ENCODE results near the gene GIMAP5.

The GIMAP5 gene

DNA sequence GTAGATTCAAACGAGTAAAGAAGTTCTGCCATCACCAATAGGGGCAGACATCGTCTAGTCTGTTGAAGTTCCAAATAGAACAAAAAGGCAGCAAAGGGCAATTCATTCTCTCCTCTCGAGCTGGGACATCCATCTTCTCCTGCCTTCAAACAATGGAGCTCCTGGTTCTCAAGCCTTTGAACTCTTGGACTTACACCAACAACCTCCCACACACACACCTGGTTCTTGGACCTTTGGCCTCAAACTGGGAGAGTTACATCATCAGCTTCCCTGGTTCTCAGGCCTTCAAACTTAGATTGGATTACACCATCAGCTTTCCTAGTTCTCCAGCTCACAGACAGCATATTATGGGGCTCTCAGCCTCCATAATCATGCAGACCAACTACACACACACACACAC is 9.8 kb upstream of the GIMAP5 start:
- TF ChIP-seq ZFX (IDR thresholded peaks at IDR 0.05) = no peak
- TF ChIP-seq, protein P1, sequence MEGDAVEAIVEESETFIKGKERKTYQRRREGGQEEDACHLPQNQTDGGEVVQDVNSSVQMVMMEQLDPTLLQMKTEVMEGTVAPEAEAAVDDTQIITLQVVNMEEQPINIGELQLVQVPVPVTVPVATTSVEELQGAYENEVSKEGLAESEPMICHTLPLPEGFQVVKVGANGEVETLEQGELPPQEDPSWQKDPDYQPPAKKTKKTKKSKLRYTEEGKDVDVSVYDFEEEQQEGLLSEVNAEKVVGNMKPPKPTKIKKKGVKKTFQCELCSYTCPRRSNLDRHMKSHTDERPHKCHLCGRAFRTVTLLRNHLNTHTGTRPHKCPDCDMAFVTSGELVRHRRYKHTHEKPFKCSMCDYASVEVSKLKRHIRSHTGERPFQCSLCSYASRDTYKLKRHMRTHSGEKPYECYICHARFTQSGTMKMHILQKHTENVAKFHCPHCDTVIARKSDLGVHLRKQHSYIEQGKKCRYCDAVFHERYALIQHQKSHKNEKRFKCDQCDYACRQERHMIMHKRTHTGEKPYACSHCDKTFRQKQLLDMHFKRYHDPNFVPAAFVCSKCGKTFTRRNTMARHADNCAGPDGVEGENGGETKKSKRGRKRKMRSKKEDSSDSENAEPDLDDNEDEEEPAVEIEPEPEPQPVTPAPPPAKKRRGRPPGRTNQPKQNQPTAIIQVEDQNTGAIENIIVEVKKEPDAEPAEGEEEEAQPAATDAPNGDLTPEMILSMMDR (conservative IDR thresholded peaks at IDR 0.05) = no peak
- H3K27ac ChIP-seq = no peak overlapping the region

DNA sequence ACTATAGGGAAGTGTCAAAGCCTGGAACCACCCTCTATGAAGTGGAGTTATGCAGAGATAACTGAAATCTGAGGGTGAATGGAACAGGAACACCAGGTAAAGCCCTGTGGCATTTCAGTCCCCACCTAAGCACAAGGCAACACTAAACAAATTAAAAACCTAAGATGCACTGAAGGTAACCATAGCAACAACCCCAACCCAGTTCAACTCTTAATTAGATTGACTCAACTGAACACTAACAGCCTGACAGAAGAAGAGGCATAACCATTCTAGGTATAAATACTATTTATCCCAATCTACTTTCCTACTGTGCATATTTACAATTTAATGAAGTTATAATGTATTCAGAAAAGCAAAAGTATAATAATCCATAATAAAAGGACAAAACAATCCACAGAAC is 9.2 kb upstream of the GIMAP5 start:
- TF ChIP-seq, protein P1 (conservative IDR thresholded peaks at IDR 0.05) = no peak
- no peak for TF ChIP-seq ZFX (IDR thresholded peaks at IDR 0.05)
- no peak overlapping the region for H3K27ac ChIP-seq

DNA sequence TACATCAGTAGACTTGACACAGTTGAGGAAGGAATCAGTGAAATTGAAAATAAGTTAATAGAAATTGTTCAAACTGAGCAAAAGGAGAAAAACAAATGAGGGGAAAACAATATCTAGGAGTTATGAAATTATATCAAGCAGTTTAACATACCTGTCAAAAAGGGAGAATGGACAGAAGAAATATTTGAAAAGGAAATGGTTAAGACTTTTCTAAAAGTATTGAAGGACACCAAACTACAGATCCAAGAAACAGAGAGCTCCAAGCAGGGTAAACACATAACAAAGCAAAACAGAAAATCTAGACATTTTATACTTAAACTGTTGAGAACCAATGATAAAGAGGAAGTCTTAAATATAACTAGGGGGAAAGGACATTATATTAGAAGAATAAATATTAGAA is 8.6 kb upstream of the GIMAP5 start:
- H3K27ac ChIP-seq = no peak overlapping the region
- TF ChIP-seq ZFX (IDR thresholded peaks at IDR 0.05) = no peak
- TF ChIP-seq, protein P1 (conservative IDR thresholded peaks at IDR 0.05) = no peak

DNA sequence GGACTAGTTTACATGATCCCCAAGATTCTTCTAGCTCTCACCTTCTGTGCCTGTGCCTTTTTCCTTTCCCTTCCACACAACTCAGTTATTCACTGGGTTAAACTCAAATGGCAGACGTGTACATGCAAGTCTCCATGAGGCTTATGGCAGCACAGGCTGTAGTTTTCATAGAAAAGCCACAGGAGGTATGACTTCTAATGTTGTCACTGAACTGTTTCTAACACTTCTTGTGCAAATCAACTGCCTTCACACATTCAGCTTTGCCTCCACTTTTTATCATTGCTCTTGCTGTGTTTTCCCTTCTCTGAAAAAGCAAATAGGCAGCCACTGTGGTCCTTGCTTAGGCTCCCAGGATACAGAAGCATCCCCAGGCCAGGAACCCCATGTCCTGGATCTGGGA is 5.3 kb upstream of the GIMAP5 start:
- no peak for TF ChIP-seq ZFX (IDR thresholded peaks at IDR 0.05)
- TF ChIP-seq, protein P1 (conservative IDR thresholded peaks at IDR 0.05) = no peak
- H3K27ac ChIP-seq = no peak overlapping the region

DNA sequence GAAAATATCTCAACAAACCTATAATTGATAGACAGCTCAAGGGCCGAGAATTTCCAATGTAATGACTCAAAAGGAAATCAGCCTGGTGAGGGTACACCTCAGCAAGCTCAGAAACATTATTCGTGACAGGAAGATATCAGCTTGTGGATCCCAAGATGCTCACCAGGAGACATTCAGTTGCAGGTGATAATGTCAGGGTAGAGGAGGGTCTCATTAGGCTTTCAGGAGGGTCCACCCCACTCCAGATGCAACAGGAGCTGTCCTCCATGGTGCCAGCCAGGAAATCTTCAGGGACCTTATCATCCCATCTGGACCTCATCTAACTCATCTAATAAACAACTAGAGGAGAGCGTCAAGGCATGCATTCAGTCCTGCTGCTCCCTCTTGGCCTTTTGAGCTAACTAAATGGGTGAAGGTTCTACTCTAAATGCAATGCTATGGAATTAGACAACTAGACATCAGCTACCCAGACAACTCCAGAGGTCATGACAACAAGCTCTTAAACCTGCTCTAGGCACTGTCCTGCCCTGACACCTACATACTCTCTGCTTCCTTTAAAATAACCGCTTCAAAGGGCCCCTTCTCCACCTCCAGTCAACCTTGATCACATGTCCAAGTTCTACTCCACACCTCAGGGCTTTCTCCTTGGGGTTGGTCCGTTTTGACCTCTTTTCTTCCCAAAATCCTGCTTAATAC is 4.3 kb upstream of the GIMAP5 start:
- TF ChIP-seq, protein P1 (conservative IDR thresholded peaks at IDR 0.05) = no peak
- TF ChIP-seq ZFX (IDR thresholded peaks at IDR 0.05) = no peak
- H3K27ac ChIP-seq = no peak overlapping the region

DNA sequence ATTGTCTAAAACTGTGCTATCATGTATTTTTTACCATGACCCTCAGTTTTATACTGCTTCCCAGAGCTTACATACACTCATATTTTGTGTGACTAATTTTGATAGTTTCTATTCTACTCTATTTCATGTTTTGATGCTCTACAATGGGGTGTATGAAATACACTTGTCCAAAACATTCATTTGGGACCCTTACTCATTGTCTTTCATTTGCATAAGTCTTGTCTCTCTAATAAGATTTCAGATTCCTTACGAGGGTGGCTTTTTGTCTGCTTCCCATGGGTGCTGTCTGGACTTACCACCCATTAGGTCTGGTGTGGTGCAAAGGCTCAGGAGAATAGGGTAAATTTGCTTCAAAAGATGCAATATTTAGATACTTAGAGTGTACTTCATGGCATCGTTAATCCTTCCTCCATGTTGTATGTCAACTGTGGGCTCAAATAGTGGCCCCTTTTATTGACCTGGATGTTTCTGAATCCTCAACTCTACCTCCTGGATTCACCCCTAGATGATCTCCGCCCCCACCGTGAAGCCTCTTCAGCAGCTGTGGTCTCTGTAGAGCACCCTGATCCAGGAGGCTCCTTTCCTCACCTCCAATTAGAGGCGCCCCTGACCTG is 3.6 kb upstream of the GIMAP5 start:
- no peak overlapping the region for H3K27ac ChIP-seq
- no peak for TF ChIP-seq ZFX (IDR thresholded peaks at IDR 0.05)
- TF ChIP-seq, protein P1 (conservative IDR thresholded peaks at IDR 0.05) = no peak

DNA sequence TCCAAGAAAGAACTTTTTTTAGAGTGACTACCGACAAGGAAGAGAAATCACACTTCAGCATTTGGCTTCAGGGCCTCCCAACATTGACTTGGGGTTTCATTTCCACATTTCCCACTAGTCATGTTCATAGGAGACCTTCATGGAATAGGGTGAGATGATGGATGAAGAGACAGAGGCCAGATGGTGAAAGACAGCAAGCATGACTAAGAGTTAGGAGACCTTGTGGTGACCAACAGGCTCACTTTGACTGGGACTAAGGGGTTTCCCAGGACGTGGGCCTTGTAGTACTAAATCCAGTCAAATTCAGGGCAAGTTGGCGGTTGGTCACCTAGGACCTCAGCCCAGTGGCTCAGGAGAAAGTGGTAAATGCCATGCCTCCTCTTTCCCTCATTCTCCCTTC is 3.0 kb upstream of the GIMAP5 start:
- no peak overlapping the region for H3K27ac ChIP-seq
- no peak for TF ChIP-seq ZFX (IDR thresholded peaks at IDR 0.05)
- TF ChIP-seq, protein P1 (conservative IDR thresholded peaks at IDR 0.05) = no peak
